ENCODE results near the gene ZMIZ1.

The ZMIZ1 gene

GRCh38 chr10:79223091-79224048 is 154.6 kb downstream of the ZMIZ1 start:
- H3K4me3 ChIP-seq (ENCODE audit: low read depth, low read length) = no peak overlapping the region

- H3K4me3 ChIP-seq (ENCODE audit: low read depth, low read length) = no peak overlapping the region
Observed at GRCh38 chr10:79224263-79224949, 155.6 kb downstream of the ZMIZ1 start.

GRCh38 chr10:79224992-79225391 is 156.2 kb downstream of the ZMIZ1 start:
- no peak overlapping the region for H3K4me3 ChIP-seq (ENCODE audit: low read depth, low read length)

- H3K4me3 ChIP-seq (ENCODE audit: low read depth, low read length) = no peak overlapping the region
Observed at GRCh38 chr10:79226391-79227245, 157.9 kb downstream of the ZMIZ1 start.

GRCh38 chr10:79229071-79229541 is 160.3 kb downstream of the ZMIZ1 start:
- no peak overlapping the region for H3K4me3 ChIP-seq (ENCODE audit: low read depth, low read length)

- H3K4me3 ChIP-seq (ENCODE audit: low read depth, low read length) = no peak overlapping the region
Observed at GRCh38 chr10:79229830-79230327, 161.1 kb downstream of the ZMIZ1 start.

GRCh38 chr10:79230328-79230830 is 161.6 kb downstream of the ZMIZ1 start:
- no peak overlapping the region for H3K4me3 ChIP-seq (ENCODE audit: low read depth, low read length)

GRCh38 chr10:79230850-79231249 is 162.1 kb downstream of the ZMIZ1 start:
- no peak overlapping the region for H3K4me3 ChIP-seq (ENCODE audit: low read depth, low read length)

GRCh38 chr10:79231908-79232307 is 163.1 kb downstream of the ZMIZ1 start:
- no peak overlapping the region for H3K4me3 ChIP-seq (ENCODE audit: low read depth, low read length)

GRCh38 chr10:79232864-79233263 is 164.1 kb downstream of the ZMIZ1 start:
- no peak overlapping the region for H3K4me3 ChIP-seq (ENCODE audit: low read depth, low read length)

GRCh38 chr10:79234391-79235315 is 165.9 kb downstream of the ZMIZ1 start:
- no peak overlapping the region for H3K4me3 ChIP-seq (ENCODE audit: low read depth, low read length)

- H3K4me3 ChIP-seq (ENCODE audit: low read depth, low read length) = no peak overlapping the region
Observed at GRCh38 chr10:79235765-79236432, 167.1 kb downstream of the ZMIZ1 start.

GRCh38 chr10:79236433-79236765 is 167.6 kb downstream of the ZMIZ1 start:
- no peak overlapping the region for H3K4me3 ChIP-seq (ENCODE audit: low read depth, low read length)

GRCh38 chr10:79237454-79238157 is 168.8 kb downstream of the ZMIZ1 start:
- no peak overlapping the region for H3K4me3 ChIP-seq (ENCODE audit: low read depth, low read length)

GRCh38 chr10:79238158-79238520 is 169.4 kb downstream of the ZMIZ1 start:
- no peak overlapping the region for H3K4me3 ChIP-seq (ENCODE audit: low read depth, low read length)

GRCh38 chr10:79238606-79239005 is 169.8 kb downstream of the ZMIZ1 start:
- H3K4me3 ChIP-seq (ENCODE audit: low read depth, low read length) = no peak overlapping the region

- no peak overlapping the region for H3K4me3 ChIP-seq (ENCODE audit: low read depth, low read length)
Observed at GRCh38 chr10:79239275-79239779, 170.6 kb downstream of the ZMIZ1 start.

- no peak overlapping the region for H3K4me3 ChIP-seq (ENCODE audit: low read depth, low read length)
Observed at GRCh38 chr10:79239924-79240581, 171.3 kb downstream of the ZMIZ1 start.
